ENCODE data around the gene ZNF813.

ZNF813 gene

GRCh38 chr19:53521373-53522202 is 54.1 kb downstream of the ZNF813 start:
- DNase-seq = no peak

GRCh38 chr19:53525922-53526321 is 58.4 kb downstream of the ZNF813 start:
- no peak for DNase-seq

GRCh38 chr19:53530622-53531021 is 63.1 kb downstream of the ZNF813 start:
- DNase-seq = no peak

GRCh38 chr19:53531457-53531856 is 63.9 kb downstream of the ZNF813 start:
- no peak for DNase-seq

GRCh38 chr19:53532362-53532761 is 64.8 kb downstream of the ZNF813 start:
- DNase-seq = no peak

GRCh38 chr19:53536225-53536548 is 68.7 kb downstream of the ZNF813 start:
- DNase-seq = no peak

- DNase-seq = no peak
Observed at GRCh38 chr19:53537121-53537520, 69.6 kb downstream of the ZNF813 start.

GRCh38 chr19:53537521-53538377 is 70.2 kb downstream of the ZNF813 start, which contains the start of gene ZNF331:
Gene ZNF331, plus strand, starts transcription at chr19:53538145. Its CDS starts 31,232 bp downstream, at chr19:53569377.
- DNase-seq = peak; percentile 9

- DNase-seq = no peak
Observed at GRCh38 chr19:53538378-53539109, 71.0 kb downstream of the ZNF813 start.

GRCh38 chr19:53540091-53540490 is 72.6 kb downstream of the ZNF813 start:
- DNase-seq = no peak

GRCh38 chr19:53541971-53542370 is 74.4 kb downstream of the ZNF813 start:
- no peak for DNase-seq

GRCh38 chr19:53545271-53546065 is 77.9 kb downstream of the ZNF813 start:
- no peak for DNase-seq

Data from NCI-H2107 (cell line).